ENCODE data around the gene GPR146.

DNA sequence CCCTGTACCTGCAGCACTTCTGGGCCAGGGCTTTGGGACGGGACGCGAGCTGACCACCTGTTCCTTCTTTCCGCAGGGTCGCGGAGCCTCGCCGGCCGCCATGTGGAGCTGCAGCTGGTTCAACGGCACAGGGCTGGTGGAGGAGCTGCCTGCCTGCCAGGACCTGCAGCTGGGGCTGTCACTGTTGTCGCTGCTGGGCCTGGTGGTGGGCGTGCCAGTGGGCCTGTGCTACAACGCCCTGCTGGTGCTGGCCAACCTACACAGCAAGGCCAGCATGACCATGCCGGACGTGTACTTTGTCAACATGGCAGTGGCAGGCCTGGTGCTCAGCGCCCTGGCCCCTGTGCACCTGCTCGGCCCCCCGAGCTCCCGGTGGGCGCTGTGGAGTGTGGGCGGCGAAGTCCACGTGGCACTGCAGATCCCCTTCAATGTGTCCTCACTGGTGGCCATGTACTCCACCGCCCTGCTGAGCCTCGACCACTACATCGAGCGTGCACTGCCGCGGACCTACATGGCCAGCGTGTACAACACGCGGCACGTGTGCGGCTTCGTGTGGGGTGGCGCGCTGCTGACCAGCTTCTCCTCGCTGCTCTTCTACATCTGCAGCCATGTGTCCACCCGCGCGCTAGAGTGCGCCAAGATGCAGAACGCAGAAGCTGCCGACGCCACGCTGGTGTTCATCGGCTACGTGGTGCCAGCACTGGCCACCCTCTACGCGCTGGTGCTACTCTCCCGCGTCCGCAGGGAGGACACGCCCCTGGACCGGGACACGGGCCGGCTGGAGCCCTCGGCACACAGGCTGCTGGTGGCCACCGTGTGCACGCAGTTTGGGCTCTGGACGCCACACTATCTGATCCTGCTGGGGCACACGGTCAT, 13.3 kb downstream of the GPR146 start:
- TF ChIP-seq HDAC6 (IDR thresholded peaks at IDR 0.05; ENCODE audit: low read depth, low read length) (no peak), CEBPB (IDR thresholded peaks at IDR 0.05; ENCODE audit: low read depth, low read length) (no peak), JUND (IDR thresholded peaks at IDR 0.05; ENCODE audit: low read length) (no peak), GABPA (IDR thresholded peaks at IDR 0.05; ENCODE audit: borderline replicate concordance, insufficient read depth, low read length) (no peak), TAF7 (optimal IDR thresholded peaks at IDR 0.05; ENCODE audit: borderline replicate concordance, low read depth, low read length) (no peak), CBX5 (IDR thresholded peaks at IDR 0.05; ENCODE audit: low read depth, low read length) (no peak), RXRA (IDR thresholded peaks at IDR 0.05; ENCODE audit: insufficient read depth, low read depth, low read length) (no peak), EZH2 (IDR thresholded peaks at IDR 0.05; ENCODE audit: low read depth, low read length, severe bottlenecking) (no peak)
- TF ChIP-seq, protein P1, sequence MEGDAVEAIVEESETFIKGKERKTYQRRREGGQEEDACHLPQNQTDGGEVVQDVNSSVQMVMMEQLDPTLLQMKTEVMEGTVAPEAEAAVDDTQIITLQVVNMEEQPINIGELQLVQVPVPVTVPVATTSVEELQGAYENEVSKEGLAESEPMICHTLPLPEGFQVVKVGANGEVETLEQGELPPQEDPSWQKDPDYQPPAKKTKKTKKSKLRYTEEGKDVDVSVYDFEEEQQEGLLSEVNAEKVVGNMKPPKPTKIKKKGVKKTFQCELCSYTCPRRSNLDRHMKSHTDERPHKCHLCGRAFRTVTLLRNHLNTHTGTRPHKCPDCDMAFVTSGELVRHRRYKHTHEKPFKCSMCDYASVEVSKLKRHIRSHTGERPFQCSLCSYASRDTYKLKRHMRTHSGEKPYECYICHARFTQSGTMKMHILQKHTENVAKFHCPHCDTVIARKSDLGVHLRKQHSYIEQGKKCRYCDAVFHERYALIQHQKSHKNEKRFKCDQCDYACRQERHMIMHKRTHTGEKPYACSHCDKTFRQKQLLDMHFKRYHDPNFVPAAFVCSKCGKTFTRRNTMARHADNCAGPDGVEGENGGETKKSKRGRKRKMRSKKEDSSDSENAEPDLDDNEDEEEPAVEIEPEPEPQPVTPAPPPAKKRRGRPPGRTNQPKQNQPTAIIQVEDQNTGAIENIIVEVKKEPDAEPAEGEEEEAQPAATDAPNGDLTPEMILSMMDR (IDR thresholded peaks at IDR 0.05; ENCODE audit: control extremely low read depth in 1 of 3, insufficient read depth in 1 of 3, low read depth in 1 of 3, low read length in 3 of 3), result no peak
- TF ChIP-seq, protein P2, sequence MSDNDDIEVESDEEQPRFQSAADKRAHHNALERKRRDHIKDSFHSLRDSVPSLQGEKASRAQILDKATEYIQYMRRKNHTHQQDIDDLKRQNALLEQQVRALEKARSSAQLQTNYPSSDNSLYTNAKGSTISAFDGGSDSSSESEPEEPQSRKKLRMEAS (IDR thresholded peaks at IDR 0.05), result no peak

Data from H1 (cell line).